Adrenal gland (tissue), 5 donors: ENCODE measurements around the gene KIAA1549.

Experiments used
- POLR2A ChIP-seq, 2 donors: fragments of 450-650 bp; IDR thresholded peaks; one replicate each; pipeline ENCODE4 v1.6.1; 2017; ENCODE audit warnings: antibody characterized with exemption in 2 of 2, mild to moderate bottlenecking in 2 of 2, moderate library complexity in 1 of 2
- TF ChIP-seq, protein P1 (sequence below), 6 experiments: fragments of 450-650 bp in 4 of 6; fragments of 200-600 bp in 2 of 6; sonication (generic) in 1 of 6; IDR thresholded peaks; 1 replicate in 5 of 6; 2 replicates in 1 of 6; pipeline versions ENCODE4 v1.5.1 to v1.8.0; 2016 to 2021; ENCODE audit warnings: antibody characterized with exemption in 6 of 6, mild to moderate bottlenecking in 2 of 6, moderate library complexity in 1 of 6
- donor health status: DM: no; HTN: no; CAD: no.

DNA sequence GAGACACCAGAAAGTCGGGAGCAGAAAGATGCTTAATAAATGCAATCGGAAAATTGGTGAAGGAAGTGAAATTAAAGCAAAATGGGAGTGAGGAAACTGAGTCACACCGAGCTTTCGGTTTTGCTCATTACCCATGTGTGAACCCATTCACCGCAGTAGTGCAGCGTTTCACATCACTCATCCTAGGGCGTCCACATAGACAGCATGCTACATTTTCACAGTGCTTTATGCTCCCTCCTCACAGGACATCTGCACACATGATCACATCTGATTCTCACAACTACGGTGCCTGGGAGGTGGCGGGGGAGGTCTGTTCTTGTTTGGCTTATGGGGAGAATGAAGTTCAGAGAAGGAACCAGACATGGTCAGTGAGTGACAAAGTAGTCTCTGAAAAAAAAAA, 146.6 kb downstream of the KIAA1549 start:
- TF ChIP-seq, protein P1, sequence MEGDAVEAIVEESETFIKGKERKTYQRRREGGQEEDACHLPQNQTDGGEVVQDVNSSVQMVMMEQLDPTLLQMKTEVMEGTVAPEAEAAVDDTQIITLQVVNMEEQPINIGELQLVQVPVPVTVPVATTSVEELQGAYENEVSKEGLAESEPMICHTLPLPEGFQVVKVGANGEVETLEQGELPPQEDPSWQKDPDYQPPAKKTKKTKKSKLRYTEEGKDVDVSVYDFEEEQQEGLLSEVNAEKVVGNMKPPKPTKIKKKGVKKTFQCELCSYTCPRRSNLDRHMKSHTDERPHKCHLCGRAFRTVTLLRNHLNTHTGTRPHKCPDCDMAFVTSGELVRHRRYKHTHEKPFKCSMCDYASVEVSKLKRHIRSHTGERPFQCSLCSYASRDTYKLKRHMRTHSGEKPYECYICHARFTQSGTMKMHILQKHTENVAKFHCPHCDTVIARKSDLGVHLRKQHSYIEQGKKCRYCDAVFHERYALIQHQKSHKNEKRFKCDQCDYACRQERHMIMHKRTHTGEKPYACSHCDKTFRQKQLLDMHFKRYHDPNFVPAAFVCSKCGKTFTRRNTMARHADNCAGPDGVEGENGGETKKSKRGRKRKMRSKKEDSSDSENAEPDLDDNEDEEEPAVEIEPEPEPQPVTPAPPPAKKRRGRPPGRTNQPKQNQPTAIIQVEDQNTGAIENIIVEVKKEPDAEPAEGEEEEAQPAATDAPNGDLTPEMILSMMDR (IDR thresholded peaks at IDR 0.05): no peak
- TF ChIP-seq POLR2A (IDR thresholded peaks at IDR 0.05): no peak
